Thoracic aorta (tissue), 2 donors: ENCODE measurements around the gene ACIN1. TPM values are rescaled to one million over a fixed set of nuclear protein-coding genes. Genes with fewer than 3 reads are reported as not detected.

ENCODE experiments used
- ATAC-seq: fragments of 150-250 bp; one replicate; pipeline ENCODE4 v1.8.0; 2017; ENCODE audit warnings: low read depth; ENCODE audit not compliant: insufficient number of reproducible peaks, low FRiP score
- DNase-seq: peaks from one replicate; pipeline ENCODE4 v3.0.0-alpha.2; 2020; ENCODE audit warnings: low spot score
- H3K27ac ChIP-seq, 2 donors: fragments of 200-600 bp; sonication (generic); 1 replicate in 1 of 2; 2 replicates in 1 of 2; pipeline ENCODE4 v1.5.1; 2016; ENCODE audit warnings: mild to moderate bottlenecking in 2 of 2, moderate library complexity in 2 of 2
- H3K27me3 ChIP-seq: fragments of 200-600 bp; sonication (generic); replicated peaks from 2 replicates; pipeline ENCODE4 v1.6.0; 2016; ENCODE audit warnings: mild to moderate bottlenecking; ENCODE audit not compliant: insufficient read depth
- H3K36me3 ChIP-seq: fragments of 200-600 bp; sonication (generic); one replicate; pipeline ENCODE4 v1.5.1; 2016
- H3K4me1 ChIP-seq, 2 donors: fragments of 200-600 bp; sonication (generic); 1 replicate in 1 of 2; 2 replicates in 1 of 2; pipeline versions ENCODE4 v1.5.1 to v1.6.0; 2016; ENCODE audit warnings: low read depth in 2 of 2, mild to moderate bottlenecking in 1 of 2; ENCODE audit not compliant: control insufficient read depth in 1 of 2
- H3K4me3 ChIP-seq: fragments of 200-600 bp; sonication (generic); 2 replicates; pipeline ENCODE4 v1.5.1; 2016; ENCODE audit warnings: mild to moderate bottlenecking
- H3K9me3 ChIP-seq: fragments of 200-600 bp; sonication (generic); 2 replicates; pipeline ENCODE4 v1.5.1; 2016
- CTCF ChIP-seq: fragments of 200-600 bp; sonication (generic); IDR thresholded peaks from one replicate; pipeline ENCODE4 v1.5.1; 2019; ENCODE audit warnings: antibody characterized with exemption
- total RNA-seq, 2 donors: library from RNA; depleted of rRNA; stranded (reverse); fragments of >200 nt; gene quantifications; one replicate each; pipeline versions ENCODE4 v1.1.0 to v1.2.3, GENCODE V29; 2016

Gene ACIN1
- total RNA-seq, 2 donors from 2014 or later = 117 to 154 TPM

- Histone ChIP-seq H3K9me3 (no peaks in the 10 kb centered on the region), H3K27ac (no peak overlapping the region), H3K27me3 (no peaks in the 10 kb centered on the region), H3K4me3 (no peak overlapping the region), H3K36me3 (peaks cover 6% of the 10 kb centered on the region), H3K4me1 (peaks cover 16 to 53% of the 10 kb centered on the region in 2 donors)
- TF ChIP-seq CTCF = no peak
- DNase-seq (no peak), ATAC-seq (no peak)
These were observed 28.5 kb upstream of the ACIN1 start for GRCh38 chr14:23123419-23123818.

DNA sequence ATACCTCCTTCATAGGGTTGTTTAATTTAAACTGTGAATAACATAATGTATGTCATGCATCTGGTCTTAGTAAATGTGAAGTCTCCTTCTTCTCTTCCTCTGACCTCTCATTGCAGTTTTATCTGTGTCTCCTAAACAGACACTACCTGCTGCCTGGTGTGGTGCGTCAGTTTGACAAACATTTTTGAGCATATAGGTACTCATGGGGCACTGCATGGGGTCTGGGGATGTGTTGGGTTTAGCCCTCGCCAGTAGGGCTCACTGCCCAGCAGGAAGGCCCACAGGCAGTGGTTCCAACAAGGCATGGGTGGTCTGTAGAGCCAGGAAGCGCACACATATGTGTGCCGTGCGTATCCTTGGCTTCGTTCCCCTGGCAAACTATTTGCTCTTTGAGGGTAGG, 27.1 kb upstream of the ACIN1 start:
- Histone ChIP-seq H3K4me3 (no peak overlapping the region), H3K4me1 (peaks cover 16 to 53% of the 10 kb centered on the region in 2 donors), H3K27ac (peak overlapping the region; percentile 61 to 64), H3K27me3 (no peaks in the 10 kb centered on the region), H3K36me3 (no peaks in the 10 kb centered on the region), H3K9me3 (no peaks in the 10 kb centered on the region)
- DNase-seq (no peak), ATAC-seq (no peak)
- TF ChIP-seq CTCF = no peak

GRCh38 chr14:23121361-23121771, 26.4 kb upstream of the ACIN1 start:
- H3K4me1 ChIP-seq = peaks cover 16 to 50% of the 10 kb centered on the region in 2 donors
- no peaks in the 10 kb centered on the region for H3K9me3 ChIP-seq
- H3K27me3 ChIP-seq = no peaks in the 10 kb centered on the region
- peak overlapping the region; percentile 3 for H3K4me3 ChIP-seq
- H3K27ac ChIP-seq = peak overlapping the region; percentile 61 to 64
- TF ChIP-seq CTCF = no peak
- ATAC-seq (no peak), DNase-seq (no peak)
- H3K36me3 ChIP-seq = no peaks in the 10 kb centered on the region

GRCh38 chr14:23120541-23121251, 25.8 kb upstream of the ACIN1 start:
- DNase-seq (peak; percentile 66), ATAC-seq (peak; percentile 77)
- peak overlapping the region; percentile 61 to 64 for H3K27ac ChIP-seq
- H3K4me1 ChIP-seq = peaks cover 16 to 43% of the 10 kb centered on the region in 2 donors
- H3K27me3 ChIP-seq = no peaks in the 10 kb centered on the region
- no peaks in the 10 kb centered on the region for H3K9me3 ChIP-seq
- H3K4me3 ChIP-seq = peak overlapping the region; percentile 3
- no peaks in the 10 kb centered on the region for H3K36me3 ChIP-seq
- TF ChIP-seq CTCF = peak; percentile 100

DNA sequence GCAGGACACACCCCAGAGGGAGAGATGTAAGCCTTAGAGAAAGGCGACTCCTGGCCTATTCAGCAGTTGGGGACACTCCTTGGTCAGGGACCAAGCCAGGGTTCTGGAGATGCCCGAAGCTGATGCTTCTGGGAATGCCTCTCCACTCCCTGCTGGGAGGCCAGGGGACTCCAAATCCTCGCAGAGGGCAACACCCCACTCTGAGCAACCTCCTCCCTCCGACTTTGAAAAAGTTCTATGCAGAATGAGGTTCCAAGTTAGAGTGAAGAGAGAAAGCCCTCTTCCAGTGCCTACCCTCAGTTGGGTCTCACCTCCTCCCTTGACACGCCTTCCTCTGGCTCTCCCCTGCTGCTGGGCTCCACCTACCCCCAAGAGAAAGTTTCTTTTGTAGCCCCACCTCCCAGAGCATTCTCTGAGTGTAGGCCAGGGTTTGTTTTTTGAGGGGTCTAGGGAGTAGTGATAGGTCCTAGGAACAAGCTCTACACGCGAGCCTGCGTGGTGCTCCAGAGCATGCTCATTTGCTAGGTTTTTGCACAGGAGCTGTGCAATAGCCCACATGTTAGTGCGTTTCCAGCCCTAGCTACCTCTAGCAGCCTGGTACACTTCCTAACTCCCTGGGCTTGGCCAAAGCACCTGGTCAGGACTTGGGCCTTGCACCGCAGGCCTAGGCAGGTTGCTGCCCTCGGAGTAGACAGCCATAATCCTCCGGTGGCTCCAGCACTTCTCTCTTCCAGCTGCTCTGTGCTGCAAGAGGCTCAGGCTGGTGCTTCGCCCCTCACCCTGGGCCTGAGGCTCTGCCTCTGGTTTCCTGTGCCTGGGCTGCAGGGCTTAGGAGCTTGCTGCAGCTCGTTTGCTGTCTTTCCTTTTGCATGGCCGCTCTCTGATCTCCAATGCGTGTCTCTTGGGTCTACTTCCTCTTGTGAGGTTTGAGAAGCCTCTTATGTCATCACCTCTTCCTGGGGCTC, 24.7 kb upstream of the ACIN1 start:
- no peak overlapping the region for H3K27ac ChIP-seq
- H3K36me3 ChIP-seq = no peaks in the 10 kb centered on the region
- H3K4me3 ChIP-seq = no peak overlapping the region
- DNase-seq (no peak), ATAC-seq (no peak)
- TF ChIP-seq CTCF = no peak
- peaks cover 8 to 32% of the 10 kb centered on the region in 2 donors for H3K4me1 ChIP-seq
- no peaks in the 10 kb centered on the region for H3K27me3 ChIP-seq
- H3K9me3 ChIP-seq = no peaks in the 10 kb centered on the region
